COLO668 (cell line): Measurements from ENCODE around the gene ASPN.

ENCODE experiments used
- DNase-seq: peaks from one replicate; lab custom pipeline; 2025; ENCODE audit not compliant: unreplicated experiment; lab: John Stamatoyannopoulos, UW

The ASPN gene

DNA sequence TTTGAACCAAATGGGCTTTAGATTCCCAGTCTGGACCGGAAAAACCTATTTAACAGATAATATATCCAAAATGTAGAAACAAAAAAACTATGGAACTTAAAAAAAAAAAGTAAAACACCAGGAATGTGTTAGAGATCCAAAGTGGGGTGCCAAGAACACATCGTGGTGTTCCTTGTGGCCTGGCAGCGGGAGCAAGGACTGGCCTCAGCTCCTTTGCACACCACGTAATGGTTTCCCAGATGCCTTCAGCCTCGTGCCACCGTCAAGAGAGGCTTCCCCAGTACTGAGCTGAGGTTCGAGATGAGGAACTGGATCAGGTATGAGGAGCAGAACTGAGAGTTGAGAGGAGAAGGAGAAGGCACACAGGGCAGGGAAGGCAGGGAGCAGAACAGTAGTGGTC, 3.5 kb downstream of the ASPN start:
- no peak for DNase-seq

- DNase-seq = no peak
Measured at GRCh38 chr9:92476962-92477361, 5.3 kb downstream of the ASPN start.

DNA sequence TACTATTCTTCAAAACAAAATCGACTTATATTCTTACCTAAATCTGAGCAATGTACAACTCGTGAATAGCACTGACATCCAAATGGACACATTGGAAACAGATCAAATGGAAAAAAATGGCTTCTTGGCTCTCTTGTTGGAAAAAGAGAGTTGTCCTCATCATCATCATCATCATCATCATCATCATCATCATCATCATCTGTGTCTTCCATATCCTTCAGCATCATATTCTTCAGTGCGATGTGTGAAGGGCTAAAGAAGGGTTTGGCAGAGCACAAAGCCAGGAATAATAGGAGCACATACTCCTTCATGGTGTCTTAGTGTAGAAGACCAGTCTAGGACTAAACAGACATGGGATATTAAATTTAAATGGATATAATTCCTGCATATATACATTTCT, 7.7 kb downstream of the ASPN start:
- no peak for DNase-seq

DNA sequence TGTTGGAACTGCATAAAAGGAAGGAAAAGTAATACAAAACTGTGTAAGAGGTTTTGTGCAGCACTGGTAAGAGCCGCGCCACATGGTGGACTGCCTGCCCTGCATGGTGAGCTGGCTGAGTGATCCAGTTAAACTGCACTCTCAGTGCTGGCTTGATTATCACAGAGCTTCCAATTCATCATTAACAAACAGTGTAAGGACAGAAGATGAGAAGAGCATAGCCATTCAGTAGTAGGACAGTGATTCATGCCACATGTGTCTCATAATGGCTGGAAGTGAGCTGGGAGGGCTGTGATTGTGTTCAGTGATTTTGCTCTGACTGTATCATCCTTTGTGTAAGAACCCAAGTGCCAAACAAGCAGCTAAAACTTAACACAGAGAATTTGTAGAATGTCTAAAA, 14.1 kb downstream of the ASPN start:
- DNase-seq = no peak

GRCh38 chr9:92467511-92467910, 14.8 kb downstream of the ASPN start:
- DNase-seq = no peak

DNA sequence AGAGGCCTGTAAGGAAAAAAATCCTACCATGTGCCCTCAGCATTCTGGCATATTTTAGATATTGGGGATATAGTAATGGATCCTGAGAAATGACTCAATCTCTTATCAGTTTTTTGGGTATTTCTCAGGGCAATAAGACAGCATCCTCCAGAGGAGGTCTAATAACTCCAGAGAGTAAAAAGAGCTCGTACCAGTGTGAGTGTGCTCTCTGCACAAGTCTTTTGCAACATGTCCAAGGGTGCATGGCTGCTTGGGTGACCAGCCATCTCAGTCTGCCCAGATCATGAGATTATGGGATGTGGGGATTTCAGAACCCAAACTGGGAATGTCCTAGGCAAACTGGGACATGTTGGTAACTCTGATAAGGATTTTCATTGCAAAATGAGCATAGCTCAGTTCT, 15.3 kb downstream of the ASPN start:
- DNase-seq = no peak

GRCh38 chr9:92463984-92464383, 18.3 kb downstream of the ASPN start:
- DNase-seq = no peak

- no peak for DNase-seq
Measured at GRCh38 chr9:92463387-92463786, 18.9 kb downstream of the ASPN start.

GRCh38 chr9:92457576-92457975, 24.7 kb downstream of the ASPN start:
- no peak for DNase-seq

DNA sequence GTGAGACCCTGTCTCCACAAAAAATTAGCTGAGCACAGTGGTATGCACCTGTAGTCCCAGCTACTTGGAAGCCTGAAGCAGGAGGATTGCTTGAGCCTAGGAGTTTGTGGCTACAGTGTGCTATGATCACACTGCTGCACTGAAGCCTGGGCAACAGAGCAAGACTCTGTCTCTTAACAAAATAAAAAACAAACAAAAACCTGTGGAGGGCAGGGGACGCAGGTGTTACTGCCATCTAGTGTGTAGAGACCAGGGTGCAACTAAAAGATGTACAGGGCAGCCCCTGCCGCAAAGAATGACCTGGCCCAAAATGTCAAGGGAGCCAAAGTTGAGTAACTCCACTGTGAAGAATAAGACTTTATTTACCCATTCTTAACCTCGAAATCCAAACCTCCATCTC, 27.1 kb downstream of the ASPN start:
- DNase-seq = no peak

- no peak for DNase-seq
Measured at GRCh38 chr9:92446536-92446935, 35.8 kb downstream of the ASPN start.

- no peak for DNase-seq
Measured at GRCh38 chr9:92444841-92445240, 37.5 kb downstream of the ASPN start.

GRCh38 chr9:92440751-92441046, 41.6 kb downstream of the ASPN start:
- no peak for DNase-seq

- DNase-seq = no peak
Measured at GRCh38 chr9:92439921-92440750, 42.2 kb downstream of the ASPN start.

DNA sequence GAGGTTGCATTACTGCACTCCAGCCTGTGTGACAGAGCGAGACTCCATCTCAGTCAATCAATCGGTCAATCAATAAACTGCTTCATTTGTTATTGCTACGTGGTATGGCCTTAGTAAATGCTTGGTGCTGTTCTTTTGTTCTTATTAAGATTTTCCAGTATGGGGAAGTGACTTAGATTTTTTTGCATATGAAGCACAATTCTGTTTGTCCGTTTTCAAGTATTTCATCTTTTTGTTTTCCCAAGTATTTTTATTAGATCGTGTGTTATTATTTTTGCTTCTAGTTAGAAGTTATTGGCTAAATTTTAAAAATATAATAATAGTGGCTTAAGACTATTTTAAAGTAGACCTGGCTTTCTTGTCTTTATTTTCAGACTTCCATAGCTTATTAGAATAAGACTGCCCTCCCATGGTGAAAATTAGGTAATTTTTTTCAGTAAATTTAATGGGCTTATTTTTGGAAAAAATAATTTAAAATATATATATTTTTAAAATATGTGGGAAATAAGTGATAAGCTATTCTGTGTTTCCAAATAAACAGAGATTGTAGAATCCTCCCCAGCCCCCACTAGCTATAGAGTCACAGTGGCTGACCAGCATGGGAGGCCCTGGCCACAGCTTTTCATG, 43.3 kb downstream of the ASPN start:
- DNase-seq = no peak

GRCh38 chr9:92435263-92435662, 47.0 kb downstream of the ASPN start:
- DNase-seq = no peak

DNA sequence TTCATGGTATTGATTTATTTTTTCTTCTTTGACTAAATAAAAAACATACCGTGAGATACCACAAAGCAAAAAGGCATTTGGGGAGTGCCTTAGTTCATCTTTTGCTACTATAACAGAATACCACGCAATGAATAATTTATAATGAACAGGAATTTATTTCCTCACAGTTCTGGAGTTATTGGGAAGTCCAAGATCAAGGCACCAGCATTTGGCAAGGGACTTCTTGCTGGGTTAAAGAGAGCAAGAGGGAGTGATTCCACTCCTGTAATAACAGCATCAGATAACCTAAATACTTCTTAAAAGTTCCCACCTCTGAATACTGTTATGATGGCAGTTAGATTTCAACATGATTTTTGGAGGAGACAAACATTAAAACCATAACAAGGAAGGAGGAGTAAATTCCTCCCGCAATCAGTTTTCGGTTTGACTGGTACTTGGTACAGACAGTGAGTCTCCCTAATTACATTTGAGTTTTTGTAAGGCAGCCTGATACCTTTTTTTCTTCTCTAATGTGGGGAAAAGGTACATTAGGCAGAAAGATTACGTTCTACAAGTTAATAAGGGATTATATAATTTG, 49.2 kb downstream of the ASPN start:
- no peak for DNase-seq

GRCh38 chr9:92432350-92432749, 50.0 kb downstream of the ASPN start:
- DNase-seq = no peak

GRCh38 chr9:92429836-92430235, 52.5 kb downstream of the ASPN start:
- DNase-seq = no peak

- peak; percentile 67 for DNase-seq
Measured at GRCh38 chr9:92426501-92427145, 55.7 kb downstream of the ASPN start.

GRCh38 chr9:92425474-92425873, 56.8 kb downstream of the ASPN start:
- no peak for DNase-seq

DNA sequence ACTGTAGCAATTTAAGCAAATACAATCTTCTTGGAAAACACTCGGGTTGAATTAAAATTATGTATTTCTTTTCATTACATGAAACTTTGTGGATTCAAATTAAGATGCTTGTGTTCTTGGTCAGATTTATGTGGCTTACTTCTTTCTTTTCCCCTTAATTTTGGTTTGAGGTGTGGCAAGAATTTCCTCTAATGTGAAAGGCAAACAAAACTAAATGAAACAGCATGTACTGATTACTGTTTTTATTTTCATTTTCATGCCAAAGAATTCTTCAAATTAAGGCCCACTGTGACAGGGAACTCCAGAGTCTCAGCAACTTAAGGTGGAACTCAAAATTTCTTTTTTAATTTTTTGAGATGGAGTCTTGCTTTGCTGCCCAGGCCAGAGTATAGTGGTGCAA, 58.0 kb downstream of the ASPN start, which contains the start of gene OMD:
OMD (minus strand) TSS at position 132 of the 400 bp plus-strand sequence. CDS start 6,913 bp downstream, outside the sequence.
- no peak for DNase-seq
